HEK293T (cell line): ENCODE results near the gene NKAIN2.

Experiments used
- CTCF ChIA-PET: fragments of 350-600 bp; formaldehyde crosslinking; extraction: SDS; loops from one replicate; lab custom pipeline; 2021; ENCODE audit warnings: antibody characterized with exemption, inconsistent platforms; lab: Yijun Ruan, JAX
- POLR2A ChIA-PET: fragments of 350-600 bp; formaldehyde crosslinking; extraction: SDS; loops from one replicate; lab custom pipeline; 2020; ENCODE audit warnings: antibody characterized with exemption, inconsistent platforms; lab: Yijun Ruan, JAX
- DNase-seq: peaks from one replicate; pipeline ENCODE4 v3.0.0; 2012; ENCODE audit warnings: mixed read lengths; ENCODE audit errors: extremely low spot score
- ARNT ChIP-seq: fragments of 450-650 bp; IDR thresholded peaks from 2 replicates; pipeline ENCODE4 v1.6.1; 2017; ENCODE audit warnings: mild to moderate bottlenecking
- BHLHE40 ChIP-seq: fragments of 450-650 bp; IDR thresholded peaks from 2 replicates; pipeline ENCODE4 v1.6.1; 2016; ENCODE audit warnings: mild to moderate bottlenecking, moderate library complexity, borderline replicate concordance
- CTBP1 ChIP-seq: fragments of 450-650 bp; IDR thresholded peaks from 2 replicates; pipeline ENCODE4 v1.6.1; 2016; ENCODE audit warnings: borderline replicate concordance
- ELF4 ChIP-seq: fragments of 450-650 bp; IDR thresholded peaks from 2 replicates; pipeline ENCODE4 v1.6.1; 2017; ENCODE audit warnings: antibody characterized with exemption
- FOXA1 ChIP-seq: fragments of 450-650 bp; IDR thresholded peaks from 2 replicates; pipeline ENCODE4 v1.6.1; 2016; ENCODE audit warnings: mild to moderate bottlenecking
- FOXK2 ChIP-seq: fragments of 450-650 bp; IDR thresholded peaks from 2 replicates; pipeline ENCODE4 v1.6.1; 2016; ENCODE audit warnings: mild to moderate bottlenecking
- FOXM1 ChIP-seq: fragments of 450-650 bp; IDR thresholded peaks from 2 replicates; pipeline ENCODE4 v1.6.1; 2017; ENCODE audit warnings: mild to moderate bottlenecking, borderline replicate concordance
- HDGF ChIP-seq: fragments of 450-650 bp; IDR thresholded peaks from 2 replicates; pipeline ENCODE4 v1.6.1; 2017; ENCODE audit warnings: antibody characterized with exemption, borderline replicate concordance
- L3MBTL2 ChIP-seq: fragments of 450-650 bp; conservative IDR thresholded peaks from 2 replicates; pipeline ENCODE4 v1.6.1; 2016; ENCODE audit warnings: mild to moderate bottlenecking
- LEF1 ChIP-seq: fragments of 450-650 bp; IDR thresholded peaks from 2 replicates; pipeline ENCODE4 v1.6.1; 2017; ENCODE audit warnings: mild to moderate bottlenecking, borderline replicate concordance
- NFRKB ChIP-seq: fragments of 450-650 bp; IDR thresholded peaks from 2 replicates; pipeline ENCODE4 v1.6.1; 2016; ENCODE audit warnings: mild to moderate bottlenecking, moderate library complexity
- PKNOX1 ChIP-seq: fragments of 450-650 bp; IDR thresholded peaks from 2 replicates; pipeline ENCODE4 v1.6.1; 2016
- SP1 ChIP-seq: fragments of 450-650 bp; IDR thresholded peaks from 2 replicates; pipeline ENCODE4 v1.6.1; 2017
- SUZ12 ChIP-seq: fragments of 450-650 bp; IDR thresholded peaks from 2 replicates; pipeline ENCODE4 v1.6.1; 2016; ENCODE audit warnings: mild to moderate bottlenecking
- TARDBP ChIP-seq: fragments of 450-650 bp; IDR thresholded peaks from 2 replicates; pipeline ENCODE4 v1.6.1; 2016
- ZNF384 ChIP-seq: fragments of 450-650 bp; IDR thresholded peaks from 2 replicates; pipeline ENCODE4 v1.6.1; 2016

The NKAIN2 gene

DNA sequence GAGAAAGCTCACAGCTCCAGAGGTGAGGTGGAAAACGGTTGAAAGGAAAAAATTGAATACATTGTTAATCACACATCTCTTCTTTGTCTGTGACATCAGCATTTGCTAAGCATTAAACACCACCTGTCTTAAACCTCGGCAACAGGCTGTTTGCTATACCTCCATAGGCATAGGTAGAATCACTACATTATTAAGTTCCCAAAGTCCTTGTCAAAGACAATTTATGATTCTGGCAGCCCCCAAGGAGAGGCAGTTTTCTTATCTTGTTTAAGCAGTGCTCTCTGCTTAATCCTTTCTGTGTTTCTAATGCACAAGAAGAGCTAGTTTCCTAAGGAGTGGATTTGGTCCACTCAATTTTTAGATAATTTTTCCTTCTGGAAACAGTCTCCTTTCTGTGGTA is 249.7 kb downstream of the NKAIN2 start:
- ChIA-PET POLR2A (no interaction called here), CTCF (no interaction called here)
- no peak for TF ChIP-seq ELF4
- no peak for TF ChIP-seq PKNOX1

DNA sequence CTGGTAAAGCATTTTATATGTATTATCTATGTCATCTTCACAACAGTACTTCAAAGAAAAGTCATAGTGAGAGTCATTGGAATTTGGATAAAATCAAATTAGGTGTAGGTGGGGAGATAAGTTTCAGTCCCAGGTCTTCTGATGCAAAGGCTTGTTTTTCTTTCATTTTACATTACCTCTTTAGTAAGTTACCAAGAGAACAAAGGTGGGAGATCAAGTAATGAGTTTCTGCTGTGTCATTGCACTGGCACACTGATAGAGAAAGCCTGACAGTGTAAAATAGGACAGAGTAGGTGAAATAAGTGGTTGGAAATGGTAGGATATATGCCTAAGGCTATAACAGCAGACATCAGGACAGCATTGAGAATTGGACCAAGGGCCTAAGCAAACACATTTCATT is 250.4 kb downstream of the NKAIN2 start:
- POLR2A ChIA-PET: no interaction called here
- no peak for TF ChIP-seq HDGF
- no peak for TF ChIP-seq ELF4
- TF ChIP-seq TARDBP: no peak
- no peak for TF ChIP-seq FOXA1
- no peak for TF ChIP-seq PKNOX1
- no peak for TF ChIP-seq BHLHE40
- TF ChIP-seq SP1: no peak
- TF ChIP-seq LEF1: no peak
- no peak for TF ChIP-seq ZNF384
- no peak for TF ChIP-seq CTBP1
- TF ChIP-seq FOXM1: no peak
- no peak for TF ChIP-seq L3MBTL2
- no peak for TF ChIP-seq SUZ12
- no peak for TF ChIP-seq ARNT
- no peak for TF ChIP-seq FOXK2
- no peak for TF ChIP-seq NFRKB

More for the DNA sequence above, 249.7 kb downstream of the NKAIN2 start:
- no peak for DNase-seq

GRCh38 chr6:124055395-124055794 is 251.7 kb downstream of the NKAIN2 start:
- TF ChIP-seq ZNF384 (no peak), BHLHE40 (no peak), ARNT (no peak), HDGF (no peak), TARDBP (no peak), PKNOX1 (no peak), SUZ12 (no peak), FOXK2 (no peak), ELF4 (no peak)
- ChIA-PET POLR2A (no interaction called here), CTCF (no interaction called here)

More for the DNA sequence above, 250.4 kb downstream of the NKAIN2 start:
- DNase-seq: no peak
- CTCF ChIA-PET: no interaction called here

DNA sequence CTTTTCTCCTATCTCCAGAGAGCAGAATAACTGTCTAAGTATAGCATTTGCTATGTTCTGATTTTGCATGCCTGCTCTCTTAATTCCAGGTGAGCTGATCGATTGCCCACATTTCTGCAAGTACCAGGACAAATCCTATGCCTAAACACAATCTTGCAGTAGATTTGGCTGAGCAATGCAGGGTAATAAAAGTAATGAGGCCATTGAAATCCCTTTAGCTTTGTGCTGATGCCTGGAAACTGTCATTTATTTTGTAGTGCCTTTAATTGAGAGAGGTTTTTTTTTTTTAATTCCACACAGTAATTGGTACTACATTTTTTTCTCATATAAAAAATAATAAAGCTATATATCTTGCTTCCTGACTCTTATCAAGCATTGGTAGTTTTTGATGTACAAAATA is 252.3 kb downstream of the NKAIN2 start:
- ChIA-PET CTCF (no interaction called here), POLR2A (interaction anchor here (1.0 kb wide), 1 partner anchor 14 kb away, joined by 3 read pairs; no protein-coding TSS in a partner anchor)

More at GRCh38 chr6:124055395-124055794, 251.7 kb downstream of the NKAIN2 start:
- no peak for DNase-seq

DNA sequence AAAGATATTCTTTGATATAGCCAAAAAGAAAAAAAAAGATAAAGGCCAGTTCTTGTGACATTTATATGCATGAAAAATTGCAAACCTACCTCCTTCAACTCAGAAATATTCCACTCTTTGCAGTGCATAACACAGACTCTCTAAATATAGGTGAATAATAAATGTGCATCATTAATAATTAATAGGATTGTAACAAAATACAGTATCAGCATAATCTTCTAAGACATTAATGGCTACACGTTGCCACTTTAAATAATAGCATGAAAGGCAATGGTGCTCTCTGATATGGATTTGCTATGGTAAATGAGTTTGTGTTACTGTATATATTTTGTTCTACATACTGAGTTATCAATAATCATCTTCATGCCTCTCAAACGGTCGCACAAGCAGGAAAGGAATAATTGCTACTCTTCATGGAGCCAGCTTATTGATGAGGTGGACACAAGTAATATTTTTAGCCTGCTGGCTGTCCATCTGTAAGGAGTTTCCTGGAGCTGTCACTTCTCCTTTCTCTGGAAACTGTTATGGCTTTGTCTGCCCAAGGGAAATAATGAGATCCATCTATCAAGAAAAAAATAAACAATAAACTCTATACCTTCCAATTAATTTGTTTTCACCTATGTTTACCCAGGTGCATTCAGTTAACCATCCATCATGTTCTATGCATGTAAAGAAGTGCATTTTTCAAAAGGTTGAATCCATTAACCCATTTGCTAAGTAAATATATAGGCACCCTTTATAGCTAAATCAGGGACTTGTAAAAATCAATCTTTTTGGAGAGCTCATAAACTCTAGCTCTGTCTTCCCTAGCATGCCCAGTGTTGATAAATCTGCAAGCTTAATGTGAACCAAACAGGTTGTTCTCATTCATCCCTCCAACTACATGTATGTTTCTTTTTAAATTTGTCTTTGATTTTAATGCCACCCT is 253.0 kb downstream of the NKAIN2 start:
- DNase-seq: no peak
- ChIA-PET CTCF (interaction anchor here (0.5 kb wide), 1 partner anchor 99 kb away, joined by 3 read pairs; no protein-coding TSS in a partner anchor), POLR2A (interaction anchor here (0.6 to 1.0 kb wide), 3 partner anchors 13 to 251 kb away, joined by 3 read pairs; no protein-coding TSS in a partner anchor)
- TF ChIP-seq ARNT (peak; percentile 80), TARDBP (no peak), CTBP1 (peak; percentile 96), SP1 (no peak), ZNF384 (peak; percentile 28; the same call in 1 of the 2 replicates), FOXA1 (peak; percentile 95), PKNOX1 (peak; percentile 94), ELF4 (no peak), FOXM1 (peak; percentile 97)

More for the DNA sequence above, 252.3 kb downstream of the NKAIN2 start:
- no peak for DNase-seq
- no peak for TF ChIP-seq FOXK2
- no peak for TF ChIP-seq PKNOX1
- no peak for TF ChIP-seq BHLHE40
- TF ChIP-seq SUZ12: no peak
